Mucosa of stomach (tissue), 1 donor: ENCODE results near the gene KDM2B.
"Not testable (repeated sequence)": the region's sequence is repeated elsewhere in the genome, so short reads cannot be mapped to it uniquely, and the experiment has no call there.

Experiments
- H3K27me3 ChIP-seq: one replicate; pipeline ENCODE4 v1.7.0; 2013; ENCODE audit warnings: mild to moderate bottlenecking, low read length; ENCODE audit not compliant: control insufficient read depth, insufficient read depth
- H3K36me3 ChIP-seq: one replicate; pipeline ENCODE4 v1.7.0; 2013; ENCODE audit warnings: low read length; ENCODE audit not compliant: control insufficient read depth, insufficient read depth
- H3K4me1 ChIP-seq: one replicate; pipeline ENCODE4 v1.7.0; 2013; ENCODE audit warnings: mild to moderate bottlenecking, low read length; ENCODE audit not compliant: control insufficient read depth, insufficient read depth
- H3K4me3 ChIP-seq: one replicate; pipeline ENCODE4 v1.7.0; 2013; ENCODE audit warnings: low read length
- H3K9ac ChIP-seq: one replicate; pipeline ENCODE4 v1.7.0; 2013; ENCODE audit warnings: mild to moderate bottlenecking, low read length, moderate library complexity
- H3K9me3 ChIP-seq: one replicate; pipeline ENCODE4 v1.7.0; 2013; ENCODE audit warnings: mild to moderate bottlenecking, low read length, moderate library complexity; ENCODE audit not compliant: control insufficient read depth
- donor health status: Pancreatic carcinoma.

Gene KDM2B

DNA sequence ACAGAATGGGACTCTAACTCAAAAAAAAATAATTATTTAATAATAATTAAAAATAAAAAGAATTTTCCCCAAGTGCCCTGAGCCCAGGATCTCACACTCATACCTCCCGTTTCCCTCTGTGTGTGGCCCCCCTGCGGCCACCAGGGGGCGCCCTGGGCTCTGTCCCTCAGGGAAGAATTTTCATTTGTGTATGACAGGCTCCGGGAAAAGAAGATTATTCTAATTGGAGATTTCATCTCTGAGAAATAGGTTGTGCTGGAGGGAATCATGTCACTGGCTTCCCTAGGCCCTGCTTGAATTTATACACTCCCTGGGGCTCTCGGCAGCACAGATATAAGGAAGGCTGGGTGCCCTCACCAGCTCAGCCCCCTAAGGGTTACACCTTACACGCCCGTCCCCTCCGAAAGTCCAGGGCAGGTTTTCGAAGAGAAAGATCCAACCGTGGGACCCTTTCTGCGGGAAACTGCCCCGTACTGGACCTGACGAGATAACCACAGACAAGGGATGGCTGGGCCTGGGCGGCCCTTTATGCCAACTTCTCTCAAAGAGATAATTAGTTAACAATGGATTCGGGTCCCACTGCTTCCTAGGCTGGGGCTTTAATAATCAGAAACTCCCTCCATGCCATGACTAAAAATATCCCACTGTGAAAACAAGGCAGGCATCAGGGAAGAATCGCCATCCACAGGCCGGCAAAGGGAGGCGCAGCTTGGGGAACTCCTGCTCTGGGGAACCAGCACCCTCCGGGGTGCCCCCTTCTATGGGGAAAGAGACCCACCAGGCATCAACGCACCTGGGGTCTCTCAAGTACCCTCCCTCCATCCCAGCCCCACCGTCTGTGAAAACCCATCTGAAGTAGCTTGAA lies 80.7 kb downstream of the KDM2B start:
- H3K9me3 ChIP-seq = no peaks in the 10 kb centered on the region
- H3K4me1 ChIP-seq = no peaks in the 10 kb centered on the region
- no peaks in the 10 kb centered on the region for H3K36me3 ChIP-seq
- H3K27me3 ChIP-seq = no peaks in the 10 kb centered on the region
- peak overlapping the region; percentile 31 for H3K9ac ChIP-seq
- no peak overlapping the region for H3K4me3 ChIP-seq

- Histone ChIP-seq H3K27me3 (no peaks in the 10 kb centered on the region), H3K9me3 (no peaks in the 10 kb centered on the region), H3K9ac (no peak overlapping the region), H3K4me3 (no peak overlapping the region), H3K4me1 (no peaks in the 10 kb centered on the region), H3K36me3 (no peaks in the 10 kb centered on the region)
These were observed 85.1 kb downstream of the KDM2B start for GRCh38 chr12:121495746-121496145.

DNA sequence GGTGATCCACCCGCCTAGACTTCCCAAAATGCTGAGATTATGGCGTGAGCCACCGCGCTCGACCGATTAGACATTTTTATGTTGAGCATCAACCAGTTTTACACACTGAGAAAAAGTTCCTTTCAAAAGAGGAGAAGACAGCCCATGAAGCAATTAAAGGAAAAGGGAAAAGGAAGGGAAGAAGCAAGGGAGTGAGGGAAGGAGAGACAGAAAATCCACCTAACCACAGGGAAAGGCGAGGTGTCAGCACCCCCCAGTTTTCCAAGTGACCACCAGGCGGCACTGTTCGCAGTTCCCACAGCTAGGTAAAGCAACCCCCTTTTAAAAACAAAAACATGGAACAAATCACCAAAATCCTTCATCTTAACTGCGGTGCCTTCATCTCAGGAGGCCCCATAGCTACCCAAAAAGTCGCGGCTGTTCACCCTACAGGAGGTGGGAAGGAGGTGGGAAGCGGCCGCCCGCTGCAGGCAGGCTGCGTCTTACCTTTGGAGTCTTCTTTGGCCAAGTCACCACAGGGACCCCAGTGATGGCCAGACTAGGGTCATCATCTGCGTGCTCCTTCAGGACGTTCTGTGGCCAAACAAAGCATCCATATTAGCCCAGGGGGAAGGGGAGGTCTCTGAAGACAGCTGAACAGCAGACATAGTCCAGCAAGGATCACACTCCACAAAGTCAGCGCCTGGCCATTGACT lies 86.6 kb downstream of the KDM2B start:
- Histone ChIP-seq H3K36me3 (no peaks in the 10 kb centered on the region), H3K9me3 (no peaks in the 10 kb centered on the region), H3K27me3 (no peaks in the 10 kb centered on the region), H3K4me1 (no peaks in the 10 kb centered on the region), H3K4me3 (no peak overlapping the region), H3K9ac (no peak overlapping the region)

- H3K9ac ChIP-seq = no peak overlapping the region
- no peak overlapping the region for H3K4me3 ChIP-seq
- H3K9me3 ChIP-seq = no peaks in the 10 kb centered on the region
- no peaks in the 10 kb centered on the region for H3K36me3 ChIP-seq
- no peaks in the 10 kb centered on the region for H3K27me3 ChIP-seq
- H3K4me1 ChIP-seq = no peaks in the 10 kb centered on the region
These were observed 90.2 kb downstream of the KDM2B start for GRCh38 chr12:121490401-121491281.

DNA sequence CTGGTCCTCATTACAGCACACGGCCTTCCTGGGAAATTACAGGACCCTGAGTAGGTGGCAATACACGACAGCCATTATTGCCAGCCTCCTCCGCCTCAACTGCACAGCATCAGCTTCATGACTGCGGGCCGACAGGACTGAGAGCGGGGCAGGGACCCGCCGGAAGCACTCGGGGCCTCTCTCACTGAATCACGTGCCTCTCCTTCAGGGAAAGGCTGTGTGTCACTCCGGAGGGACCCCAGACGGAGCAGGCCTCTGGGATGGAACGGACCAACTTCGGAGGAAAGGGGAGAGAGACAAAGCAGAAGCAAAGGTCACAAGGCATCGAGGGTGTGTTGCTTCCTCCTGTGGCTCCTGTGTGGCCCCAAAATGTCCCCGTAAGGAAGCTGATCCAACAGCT lies 90.9 kb downstream of the KDM2B start:
- Histone ChIP-seq H3K4me1 (no peaks in the 10 kb centered on the region), H3K27me3 (no peaks in the 10 kb centered on the region), H3K4me3 (no peak overlapping the region), H3K36me3 (no peaks in the 10 kb centered on the region), H3K9me3 (no peaks in the 10 kb centered on the region), H3K9ac (no peak overlapping the region)

- H3K27me3 ChIP-seq = no peaks in the 10 kb centered on the region
- no peaks in the 10 kb centered on the region for H3K9me3 ChIP-seq
- H3K4me3 ChIP-seq = no peak overlapping the region
- H3K36me3 ChIP-seq = no peaks in the 10 kb centered on the region
- no peaks in the 10 kb centered on the region for H3K4me1 ChIP-seq
- no peak overlapping the region for H3K9ac ChIP-seq
These were observed 95.9 kb downstream of the KDM2B start for GRCh38 chr12:121484967-121485366.

DNA sequence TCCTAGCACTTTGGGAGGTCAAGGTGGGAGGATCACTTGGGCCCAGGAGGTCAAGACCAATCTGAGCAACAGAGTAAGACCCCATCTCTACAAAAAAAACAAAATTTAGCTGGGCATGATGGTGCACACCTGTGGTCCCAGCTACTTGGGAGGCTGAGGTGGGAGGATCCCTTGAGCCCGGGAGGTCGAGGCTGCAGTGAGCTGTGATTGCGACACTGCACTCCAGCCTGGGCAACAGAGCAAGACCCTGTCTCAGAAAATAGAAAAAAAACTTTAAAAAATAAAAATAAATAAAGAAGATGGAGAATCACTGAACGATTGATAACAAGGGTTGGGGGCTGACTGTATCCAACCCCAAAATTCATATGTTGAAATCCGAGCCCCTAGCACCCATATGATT lies 96.3 kb downstream of the KDM2B start:
- H3K27me3 ChIP-seq, H3K9ac ChIP-seq, H3K4me1 ChIP-seq, H3K9me3 ChIP-seq, H3K4me3 ChIP-seq, H3K36me3 ChIP-seq: not testable (repeated sequence)

GRCh38 chr12:121483949-121484348 lies 96.9 kb downstream of the KDM2B start:
- Histone ChIP-seq H3K9ac (no peak overlapping the region), H3K27me3 (no peaks in the 10 kb centered on the region), H3K4me3 (no peak overlapping the region), H3K9me3 (no peaks in the 10 kb centered on the region), H3K36me3 (no peaks in the 10 kb centered on the region), H3K4me1 (no peaks in the 10 kb centered on the region)

DNA sequence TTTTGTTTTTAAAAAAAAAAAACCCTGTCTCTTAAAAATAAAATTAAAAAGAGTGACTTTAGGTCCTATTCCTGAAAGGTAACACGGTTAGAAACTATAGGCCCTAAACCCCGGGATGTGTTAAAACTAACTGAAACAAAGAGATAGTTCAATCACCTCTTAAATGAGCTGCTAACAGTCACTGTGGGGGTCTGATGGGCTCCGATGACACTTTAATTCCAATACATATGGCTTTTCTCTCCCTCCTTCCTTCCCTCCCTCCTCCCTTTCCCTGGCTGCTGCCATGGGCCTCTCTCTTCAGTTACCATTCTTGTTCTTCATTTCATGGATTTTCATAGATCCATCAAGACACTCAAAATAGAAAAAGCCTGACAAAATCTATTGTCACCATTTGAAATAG lies 104.3 kb downstream of the KDM2B start:
- no peak overlapping the region for H3K9ac ChIP-seq
- H3K9me3 ChIP-seq = no peaks in the 10 kb centered on the region
- no peaks in the 10 kb centered on the region for H3K27me3 ChIP-seq

GRCh38 chr12:121475279-121475678 lies 105.5 kb downstream of the KDM2B start:
- no peak overlapping the region for H3K9ac ChIP-seq
- H3K9me3 ChIP-seq = no peaks in the 10 kb centered on the region
- H3K4me1 ChIP-seq = no peaks in the 10 kb centered on the region
- no peak overlapping the region for H3K4me3 ChIP-seq
- no peaks in the 10 kb centered on the region for H3K27me3 ChIP-seq
- no peaks in the 10 kb centered on the region for H3K36me3 ChIP-seq

More for the DNA sequence above, 104.3 kb downstream of the KDM2B start:
- Histone ChIP-seq H3K4me1 (no peaks in the 10 kb centered on the region), H3K4me3 (no peak overlapping the region), H3K36me3 (no peaks in the 10 kb centered on the region)

DNA sequence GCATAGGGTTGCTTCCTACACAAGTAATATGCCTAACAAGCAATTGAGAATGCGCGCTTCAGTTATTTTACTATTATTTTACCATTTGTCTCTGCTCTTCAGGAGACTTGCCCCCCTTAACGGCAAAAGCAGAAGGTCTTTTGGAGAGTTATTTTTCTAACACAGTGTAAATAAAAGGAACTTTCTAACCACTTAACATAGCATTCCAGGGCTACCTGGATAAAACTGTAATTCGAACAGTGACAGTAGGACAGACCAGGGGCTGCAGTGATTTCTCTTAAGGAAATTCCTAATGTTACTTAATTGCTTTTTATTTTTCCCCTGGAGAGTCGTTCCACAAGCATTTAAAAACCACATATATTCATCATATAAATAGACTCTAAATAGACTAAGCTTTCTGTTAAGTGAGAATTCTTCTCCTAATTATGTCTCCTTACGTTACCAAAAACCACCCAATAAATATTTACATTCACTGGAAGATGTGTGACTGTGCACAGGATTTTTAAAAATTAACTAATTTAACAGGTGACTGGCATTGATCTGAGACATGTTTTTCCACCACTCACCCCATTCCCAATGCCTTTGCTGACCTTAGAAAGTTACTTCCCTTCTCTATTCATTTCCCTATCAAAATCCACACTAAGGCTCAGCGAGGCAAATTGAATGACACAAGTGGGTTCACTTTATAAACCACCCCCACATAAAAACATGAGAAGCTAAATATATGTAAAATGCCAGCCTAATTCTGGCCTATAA lies 108.5 kb downstream of the KDM2B start:
- H3K27me3 ChIP-seq = no peaks in the 10 kb centered on the region
- H3K36me3 ChIP-seq = no peaks in the 10 kb centered on the region
- peaks cover 4% of the 10 kb centered on the region for H3K4me1 ChIP-seq
- H3K9me3 ChIP-seq = no peaks in the 10 kb centered on the region
- no peak overlapping the region for H3K9ac ChIP-seq
- no peak overlapping the region for H3K4me3 ChIP-seq
